Upper lobe of right lung (tissue), 1 donor: ENCODE measurements around the gene NTPCR. TPM values are rescaled to one million over a fixed set of nuclear protein-coding genes. Genes with fewer than 3 reads are reported as not detected.

Experiments
- ATAC-seq: fragments of 200-7000 bp; cut with Tn5 transposase; one replicate; pipeline ENCODE4 v1.9.1; 2020; ENCODE audit warnings: mild to moderate bottlenecking, moderate library complexity
- DNase-seq: peaks from one replicate; pipeline ENCODE4 v3.0.0-alpha.2; 2020
- H3K27ac ChIP-seq: fragments of 200-600 bp; one replicate; pipeline ENCODE4 v1.8.0; 2022
- H3K27me3 ChIP-seq: fragments of 200-600 bp; one replicate; pipeline ENCODE4 v1.8.0; 2022; ENCODE audit warnings: mild to moderate bottlenecking
- H3K36me3 ChIP-seq: fragments of 200-600 bp; one replicate; pipeline ENCODE4 v1.8.0; 2022
- H3K4me1 ChIP-seq: fragments of 200-600 bp; one replicate; pipeline ENCODE4 v1.8.0; 2022
- H3K4me3 ChIP-seq: fragments of 200-600 bp; one replicate; pipeline ENCODE4 v1.8.0; 2022; ENCODE audit warnings: mild to moderate bottlenecking
- H3K9me3 ChIP-seq: fragments of 200-600 bp; one replicate; pipeline ENCODE4 v1.8.0; 2022
- intact Hi-C: fragments of 100-400 bp; cut with DNase I; formaldehyde crosslinking; loops from one replicate; pipeline ENCODE4 v1.11.0; 2022
- total RNA-seq: library from RNA; stranded (reverse); fragmentation: NEBNext Ultra II Directional; extraction: Animal tissue kit (Norgen Biotek cat#: 25700); gene quantifications from one replicate; pipeline ENCODE4 v1.2.1, GENCODE V29; 2021
- TF ChIP-seq, protein P1 (sequence below): fragments of 200-600 bp; IDR thresholded peaks from one replicate; pipeline ENCODE4 v1.8.0; 2022; ENCODE audit warnings: antibody characterized with exemption
- donor health status: DM: no; HTN: yes; CAD: no; lungs with severe emphysema.

NTPCR gene
- total RNA-seq, 1 donor from 2014 or later = 28.7 TPM

DNA sequence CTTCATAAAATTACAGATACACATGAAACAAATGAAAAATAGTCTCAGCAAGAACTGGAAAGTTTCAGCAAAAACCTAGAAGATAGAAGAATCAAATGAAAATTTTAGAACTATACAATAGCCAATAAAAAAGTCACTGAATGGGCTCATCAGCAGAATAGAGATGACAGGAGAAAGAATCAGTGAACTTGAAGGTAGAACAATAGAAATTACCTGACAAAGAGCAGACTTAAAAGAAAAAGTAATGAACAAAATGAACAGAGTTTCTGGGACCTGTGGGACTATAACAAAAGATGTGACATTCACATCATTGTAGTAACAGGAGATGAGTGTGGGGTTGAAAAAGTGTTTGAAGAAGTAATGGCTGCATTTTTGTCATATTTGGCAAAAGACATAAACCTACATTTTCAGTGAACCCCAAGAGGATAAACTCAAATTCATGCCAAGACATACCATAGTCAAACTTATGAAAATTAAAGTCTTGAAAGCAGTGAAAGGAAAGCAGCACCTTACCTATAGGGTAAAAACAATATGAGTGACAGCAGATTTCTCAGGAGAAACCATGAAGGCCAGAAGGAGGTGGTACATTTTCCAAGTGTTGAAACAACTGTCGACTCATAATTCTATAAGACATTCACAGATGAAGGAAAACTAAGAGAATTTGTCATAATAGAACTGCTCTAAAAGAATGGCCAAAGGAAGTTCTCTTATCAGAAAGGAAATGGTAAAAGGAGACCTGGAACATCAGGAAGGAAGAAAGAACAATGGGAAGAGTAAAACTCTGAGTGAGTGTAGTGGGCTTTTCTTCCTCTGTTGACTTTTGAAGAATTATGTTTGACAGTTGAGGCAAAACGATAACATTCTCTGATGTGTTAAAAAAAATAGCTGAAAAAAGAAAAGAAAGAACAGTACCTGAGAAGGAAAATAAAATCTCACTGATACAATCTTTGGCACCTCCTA is 23.5 kb downstream of the NTPCR start:
- H3K27ac ChIP-seq = no peak overlapping the region
- intact Hi-C loops = no loop called here
- no peak overlapping the region for H3K4me3 ChIP-seq
- peaks cover 7% of the 10 kb centered on the region for H3K4me1 ChIP-seq
- ATAC-seq = no peak
- no peak for DNase-seq
- H3K27me3 ChIP-seq = no peaks in the 10 kb centered on the region
- peaks cover 27% of the 10 kb centered on the region for H3K36me3 ChIP-seq
- peaks cover 4% of the 10 kb centered on the region for H3K9me3 ChIP-seq
- TF ChIP-seq, protein P1, sequence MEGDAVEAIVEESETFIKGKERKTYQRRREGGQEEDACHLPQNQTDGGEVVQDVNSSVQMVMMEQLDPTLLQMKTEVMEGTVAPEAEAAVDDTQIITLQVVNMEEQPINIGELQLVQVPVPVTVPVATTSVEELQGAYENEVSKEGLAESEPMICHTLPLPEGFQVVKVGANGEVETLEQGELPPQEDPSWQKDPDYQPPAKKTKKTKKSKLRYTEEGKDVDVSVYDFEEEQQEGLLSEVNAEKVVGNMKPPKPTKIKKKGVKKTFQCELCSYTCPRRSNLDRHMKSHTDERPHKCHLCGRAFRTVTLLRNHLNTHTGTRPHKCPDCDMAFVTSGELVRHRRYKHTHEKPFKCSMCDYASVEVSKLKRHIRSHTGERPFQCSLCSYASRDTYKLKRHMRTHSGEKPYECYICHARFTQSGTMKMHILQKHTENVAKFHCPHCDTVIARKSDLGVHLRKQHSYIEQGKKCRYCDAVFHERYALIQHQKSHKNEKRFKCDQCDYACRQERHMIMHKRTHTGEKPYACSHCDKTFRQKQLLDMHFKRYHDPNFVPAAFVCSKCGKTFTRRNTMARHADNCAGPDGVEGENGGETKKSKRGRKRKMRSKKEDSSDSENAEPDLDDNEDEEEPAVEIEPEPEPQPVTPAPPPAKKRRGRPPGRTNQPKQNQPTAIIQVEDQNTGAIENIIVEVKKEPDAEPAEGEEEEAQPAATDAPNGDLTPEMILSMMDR = no peak

DNA sequence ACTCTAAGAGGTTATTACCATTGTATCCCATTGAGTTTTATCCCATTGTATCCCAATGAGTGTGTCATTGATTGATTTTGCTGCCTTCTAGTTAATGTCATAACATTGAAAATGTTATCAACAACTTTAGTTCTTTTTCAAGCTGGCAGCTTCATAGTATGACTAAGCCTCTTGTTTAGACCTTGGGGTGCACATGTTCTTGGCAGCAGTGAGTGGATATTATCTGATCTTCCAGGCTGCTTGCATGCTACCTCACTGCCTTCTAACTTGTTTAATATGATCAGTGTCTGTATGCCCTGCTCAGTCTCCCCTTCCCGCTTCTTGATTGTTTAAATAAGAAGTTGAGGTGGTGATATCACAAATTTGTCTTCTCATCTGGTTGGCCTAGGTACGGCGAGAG is 24.6 kb downstream of the NTPCR start:
- Histone ChIP-seq H3K27me3 (no peaks in the 10 kb centered on the region), H3K9me3 (peaks cover 4% of the 10 kb centered on the region), H3K4me1 (peaks cover 7% of the 10 kb centered on the region), H3K4me3 (no peak overlapping the region), H3K36me3 (peaks cover 21% of the 10 kb centered on the region), H3K27ac (no peak overlapping the region)
- TF ChIP-seq, protein P1 = no peak
- ATAC-seq = peak; percentile 45
- intact Hi-C loops = no loop called here
- no peak for DNase-seq

DNA sequence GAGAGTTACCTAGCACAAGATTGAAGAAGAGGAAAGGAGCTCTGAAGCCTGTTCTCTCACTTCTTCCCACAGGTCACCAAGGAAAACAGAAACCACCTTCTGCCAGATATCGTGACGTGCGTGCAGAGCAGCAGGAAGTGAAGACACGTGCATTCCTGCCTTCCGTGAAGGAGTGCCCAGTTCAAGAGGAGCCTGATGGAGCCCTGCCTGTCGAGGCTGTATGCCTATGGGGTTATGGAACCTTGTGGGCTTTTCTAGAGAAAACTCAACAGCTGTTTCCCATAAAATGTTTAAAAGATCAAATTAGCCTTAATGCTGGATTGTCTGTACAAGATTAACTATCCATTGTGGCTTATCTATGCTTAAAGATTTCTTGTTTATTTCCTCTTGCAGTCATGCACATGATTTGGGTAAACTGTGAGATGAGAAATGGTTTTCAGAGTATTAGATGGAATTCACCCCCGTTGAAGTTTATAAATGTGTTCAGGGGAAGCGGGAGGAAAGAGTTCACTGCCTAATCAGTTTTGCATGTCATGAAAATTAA is 27.8 kb downstream of the NTPCR start:
- H3K36me3 ChIP-seq = no peaks in the 10 kb centered on the region
- DNase-seq = no peak
- H3K27ac ChIP-seq = no peak overlapping the region
- peaks cover 7% of the 10 kb centered on the region for H3K4me1 ChIP-seq
- H3K9me3 ChIP-seq = peaks cover 4% of the 10 kb centered on the region
- TF ChIP-seq, protein P1 = no peak
- ATAC-seq = peak; percentile 59
- no peaks in the 10 kb centered on the region for H3K27me3 ChIP-seq
- H3K4me3 ChIP-seq = no peak overlapping the region
- intact Hi-C loops = no loop called here

DNA sequence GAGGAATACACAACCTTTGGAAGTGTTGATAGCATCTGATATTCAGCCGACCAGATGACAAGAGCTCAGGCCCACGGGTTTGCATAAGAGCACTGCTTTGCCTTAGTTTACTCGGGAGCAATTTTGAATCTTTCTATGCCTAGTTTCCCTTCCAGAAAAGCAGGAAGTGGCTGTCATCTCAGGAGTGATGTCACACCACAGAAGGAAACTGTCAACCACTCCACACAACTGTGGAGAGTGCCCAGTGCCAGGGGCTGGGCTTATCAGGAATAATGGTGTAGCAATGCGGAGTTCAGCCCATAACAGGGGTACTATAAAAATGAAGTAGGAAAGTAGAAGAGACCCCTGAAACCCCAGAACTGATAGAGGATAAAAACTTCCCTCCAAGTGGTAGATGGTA is 28.4 kb downstream of the NTPCR start:
- no peak overlapping the region for H3K27ac ChIP-seq
- DNase-seq (no peak), ATAC-seq (no peak)
- peaks cover 2% of the 10 kb centered on the region for H3K9me3 ChIP-seq
- peaks cover 7% of the 10 kb centered on the region for H3K4me1 ChIP-seq
- H3K4me3 ChIP-seq = no peak overlapping the region
- no peaks in the 10 kb centered on the region for H3K36me3 ChIP-seq
- intact Hi-C loops = no loop called here
- no peaks in the 10 kb centered on the region for H3K27me3 ChIP-seq
- TF ChIP-seq, protein P1 = no peak

DNA sequence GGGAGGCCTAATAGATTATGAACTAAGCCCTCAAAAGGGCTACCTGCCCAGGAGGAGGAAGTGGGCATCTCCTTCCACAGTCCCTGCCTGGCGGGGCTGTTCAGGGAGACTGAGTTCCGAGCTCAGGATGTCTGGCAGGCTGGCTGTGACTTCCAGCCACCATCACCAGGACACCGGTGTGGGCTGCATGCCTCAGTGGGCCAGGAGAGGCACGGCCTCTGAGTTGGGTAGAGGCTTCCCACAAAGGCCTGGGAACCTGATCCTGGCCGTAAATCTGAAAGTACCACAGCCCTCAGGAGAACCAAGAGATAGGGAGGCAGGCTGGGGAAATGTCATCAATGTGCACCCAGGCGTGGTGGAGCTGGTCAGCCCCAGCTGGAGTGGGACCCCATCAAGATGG is 29.1 kb downstream of the NTPCR start:
- no peaks in the 10 kb centered on the region for H3K9me3 ChIP-seq
- TF ChIP-seq, protein P1 = no peak
- H3K36me3 ChIP-seq = no peaks in the 10 kb centered on the region
- H3K4me3 ChIP-seq = no peak overlapping the region
- DNase-seq (no peak), ATAC-seq (no peak)
- no peaks in the 10 kb centered on the region for H3K27me3 ChIP-seq
- H3K27ac ChIP-seq = no peak overlapping the region
- intact Hi-C loops = no loop called here
- H3K4me1 ChIP-seq = peaks cover 7% of the 10 kb centered on the region
